ENCODE data around the gene TEX13D.

DNA sequence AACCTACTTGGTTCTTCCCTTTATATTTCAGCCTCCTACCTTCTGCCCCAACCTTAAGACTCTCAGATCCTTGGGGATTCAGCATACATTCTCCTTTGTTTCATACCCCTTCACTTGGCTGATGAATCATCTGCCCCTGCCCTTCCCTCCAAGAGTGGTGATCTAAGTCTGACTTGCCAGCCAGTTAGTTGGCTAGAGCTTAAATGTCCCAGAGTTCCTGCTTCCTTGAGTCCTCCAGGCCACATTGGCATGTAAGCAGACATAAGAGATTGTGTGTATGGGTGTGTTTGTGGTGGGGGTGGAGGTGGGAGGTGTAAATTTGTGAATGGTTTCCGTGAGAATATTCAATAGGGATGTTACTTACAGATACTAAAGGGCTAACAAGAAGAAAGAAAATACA lies 3.7 kb upstream of the TEX13D start:
- TF ChIP-seq CTCF (IDR thresholded peaks at IDR 0.05), result no peak
- TF ChIP-seq POLR2A (IDR thresholded peaks at IDR 0.05), result no peak

Measured in uterus (tissue), 2 donors.